ENCODE data around the gene CDC42EP1. TPM values are rescaled to one million over a fixed set of nuclear protein-coding genes. Genes with fewer than 3 reads are reported as not detected.
A peak's percentile ranks its signal among the peaks of the same experiment; 100 is the strongest.

Gene CDC42EP1
- total RNA-seq, 1 donor from 2014 or later, result 98.1 TPM

- no peak for DNase-seq (ENCODE audit: low read depth)
- no peak for TF ChIP-seq CTCF (IDR thresholded peaks at IDR 0.05; ENCODE audit: insufficient read depth, low read length, poor library complexity, severe bottlenecking)
- Histone ChIP-seq H3K36me3 (ENCODE audit: control insufficient read depth, insufficient read depth, low read length) (no peaks in the 10 kb centered on the region), H3K27me3 (ENCODE audit: control insufficient read depth, insufficient read depth, low read length) (no peaks in the 10 kb centered on the region), H3K4me3 (ENCODE audit: low read depth, low read length) (no peak overlapping the region)
Observed at GRCh38 chr22:37556710-37557109, 3.6 kb upstream of the CDC42EP1 start.

- no peak for DNase-seq (ENCODE audit: low read depth)
- H3K4me3 ChIP-seq (ENCODE audit: low read depth, low read length), result no peak overlapping the region
- no peak for TF ChIP-seq CTCF (IDR thresholded peaks at IDR 0.05; ENCODE audit: insufficient read depth, low read length, poor library complexity, severe bottlenecking)
- H3K36me3 ChIP-seq (ENCODE audit: control insufficient read depth, insufficient read depth, low read length), result no peaks in the 10 kb centered on the region
- no peaks in the 10 kb centered on the region for H3K27me3 ChIP-seq (ENCODE audit: control insufficient read depth, insufficient read depth, low read length)
Observed at GRCh38 chr22:37557321-37558001, 2.8 kb upstream of the CDC42EP1 start.

- H3K4me3 ChIP-seq (ENCODE audit: low read depth, low read length), result no peak overlapping the region
- H3K27me3 ChIP-seq (ENCODE audit: control insufficient read depth, insufficient read depth, low read length), result no peaks in the 10 kb centered on the region
- H3K36me3 ChIP-seq (ENCODE audit: control insufficient read depth, insufficient read depth, low read length), result no peaks in the 10 kb centered on the region
- DNase-seq (ENCODE audit: low read depth), result no peak
- TF ChIP-seq CTCF (IDR thresholded peaks at IDR 0.05; ENCODE audit: insufficient read depth, low read length, poor library complexity, severe bottlenecking), result no peak
Observed at GRCh38 chr22:37558815-37559214, 1.5 kb upstream of the CDC42EP1 start.

GRCh38 chr22:37559521-37559900, 769 bp upstream of the CDC42EP1 start:
- no peak for TF ChIP-seq CTCF (IDR thresholded peaks at IDR 0.05; ENCODE audit: insufficient read depth, low read length, poor library complexity, severe bottlenecking)
- Histone ChIP-seq H3K36me3 (ENCODE audit: control insufficient read depth, insufficient read depth, low read length) (no peaks in the 10 kb centered on the region), H3K4me3 (ENCODE audit: low read depth, low read length) (no peak overlapping the region), H3K27me3 (ENCODE audit: control insufficient read depth, insufficient read depth, low read length) (no peaks in the 10 kb centered on the region)
- no peak for DNase-seq (ENCODE audit: low read depth)

GRCh38 chr22:37560608-37561211, 430 bp downstream of the CDC42EP1 start:
- Histone ChIP-seq H3K36me3 (ENCODE audit: control insufficient read depth, insufficient read depth, low read length) (peaks cover under 1% of the 10 kb centered on the region), H3K27me3 (ENCODE audit: control insufficient read depth, insufficient read depth, low read length) (no peaks in the 10 kb centered on the region), H3K4me3 (ENCODE audit: low read depth, low read length) (peak overlapping the region; percentile 55)
- no peak for TF ChIP-seq CTCF (IDR thresholded peaks at IDR 0.05; ENCODE audit: insufficient read depth, low read length, poor library complexity, severe bottlenecking)
- no peak for DNase-seq (ENCODE audit: low read depth)
